Measurements from ENCODE around the gene FCAMR.

GRCh38 chr1:206986885-206987284, 16.6 kb upstream of the FCAMR start:
- TF ChIP-seq CTCF (conservative IDR thresholded peaks at IDR 0.05 in 1 of 2, IDR thresholded peaks at IDR 0.05 in 1 of 2; ENCODE audit: low read depth in 1 of 2, low read length in 2 of 2) (no peak), EZH2 (IDR thresholded peaks at IDR 0.05; ENCODE audit: low read length, missing control alignments) (no peak)
